SK-N-DZ (cell line): Measurements from ENCODE around the gene ST8SIA1.
A peak's percentile ranks its signal among the peaks of the same experiment; 100 is the strongest.

Source experiments
- DNase-seq: peaks from one replicate; pipeline ENCODE4 v3.0.0-alpha.2; 2015; ENCODE audit warnings: low spot score

ST8SIA1 gene

DNA sequence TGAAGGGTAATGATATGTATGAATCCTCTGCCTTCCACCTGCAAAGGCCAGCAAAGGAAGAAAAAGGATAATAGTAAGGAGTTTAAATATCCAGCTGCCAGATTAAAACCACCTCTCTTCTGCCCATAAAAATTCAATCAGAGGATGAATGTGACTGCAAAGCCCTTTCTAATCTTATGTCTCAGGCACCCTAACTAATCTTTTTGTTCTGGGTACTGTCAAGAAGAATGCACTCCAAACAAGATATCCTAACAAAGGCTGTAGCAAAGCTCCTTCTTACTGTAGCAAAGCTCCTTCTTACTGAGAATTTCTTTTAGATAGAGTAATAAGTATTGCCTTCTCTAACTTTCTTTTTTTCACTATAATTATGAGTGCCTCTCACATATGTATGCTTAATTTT, 91.8 kb downstream of the ST8SIA1 start:
- DNase-seq, result no peak

- no peak for DNase-seq
Observed at GRCh38 chr12:22238211-22238610, 96.3 kb downstream of the ST8SIA1 start.

GRCh38 chr12:22234561-22234960, 99.9 kb downstream of the ST8SIA1 start:
- DNase-seq, result no peak

GRCh38 chr12:22231836-22232235, 102.7 kb downstream of the ST8SIA1 start:
- DNase-seq, result no peak

DNA sequence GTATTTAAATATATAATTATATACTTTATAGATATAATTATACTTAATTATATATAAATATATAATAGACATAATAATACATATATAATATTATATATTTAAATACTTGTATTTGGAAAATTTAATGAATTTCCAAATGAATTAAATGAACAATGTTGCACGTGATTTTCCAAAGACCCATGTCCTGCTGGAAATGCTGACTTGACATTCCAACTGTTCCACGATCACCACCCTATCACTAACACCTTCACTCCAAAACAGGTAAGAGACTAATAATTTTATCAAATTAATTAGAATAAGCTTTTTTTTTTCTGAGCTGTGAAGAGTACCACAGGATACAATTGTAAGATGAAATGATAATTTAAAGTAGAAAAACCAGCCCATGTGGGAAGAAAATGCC, 103.4 kb downstream of the ST8SIA1 start:
- no peak for DNase-seq

DNA sequence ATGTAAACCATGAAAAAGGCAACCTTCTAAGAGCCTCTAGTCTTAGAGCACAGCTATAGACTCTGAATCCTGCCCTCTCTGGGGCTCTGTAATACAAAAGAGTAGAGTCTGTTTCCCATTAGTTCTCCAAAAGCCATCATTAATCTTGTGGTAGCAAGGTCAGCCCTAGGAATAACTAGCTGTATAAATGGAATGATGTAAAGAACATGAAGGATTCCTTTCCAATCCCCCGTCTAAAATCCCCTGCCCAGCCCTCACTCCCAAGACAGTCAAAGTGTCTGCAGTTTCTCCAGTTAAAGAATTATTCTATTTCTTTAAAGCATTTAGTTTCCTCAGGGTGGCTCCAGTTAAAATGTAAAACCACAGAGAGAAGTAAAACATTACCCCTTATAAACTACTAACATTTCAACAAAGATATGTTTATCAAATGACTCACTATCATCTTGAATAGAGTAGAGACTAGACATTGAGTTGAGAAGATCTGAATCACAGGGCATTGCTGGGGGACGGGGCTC, 104.2 kb downstream of the ST8SIA1 start:
- no peak for DNase-seq

DNA sequence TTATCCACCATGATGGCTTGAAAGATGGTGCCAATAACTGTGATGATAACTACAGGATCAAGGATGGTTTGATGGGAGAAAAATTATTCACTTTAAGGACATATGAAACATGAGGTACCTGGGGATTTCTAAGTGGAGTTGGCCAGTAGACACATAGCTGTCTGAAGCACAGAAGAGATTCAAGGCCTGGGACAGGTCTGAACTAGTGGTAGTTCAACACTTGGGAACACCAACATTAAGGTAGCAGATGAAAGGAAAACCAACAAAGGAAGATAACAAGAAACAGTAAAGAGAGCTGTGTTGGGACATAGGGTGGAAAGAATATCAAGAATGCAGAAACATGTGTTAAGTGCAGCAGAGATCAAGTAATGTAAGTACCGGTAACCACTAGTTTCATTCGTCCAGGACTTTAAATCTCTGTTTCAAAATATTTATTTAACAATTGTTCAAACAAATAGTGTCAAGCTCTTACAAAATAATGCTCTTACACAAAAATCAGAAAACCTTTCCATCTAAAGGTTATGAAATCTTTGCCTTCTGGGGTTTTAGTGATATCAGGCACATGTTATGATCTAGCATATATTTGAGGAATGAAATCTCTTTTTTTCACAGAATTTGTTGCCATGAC, 104.7 kb downstream of the ST8SIA1 start:
- no peak for DNase-seq

DNA sequence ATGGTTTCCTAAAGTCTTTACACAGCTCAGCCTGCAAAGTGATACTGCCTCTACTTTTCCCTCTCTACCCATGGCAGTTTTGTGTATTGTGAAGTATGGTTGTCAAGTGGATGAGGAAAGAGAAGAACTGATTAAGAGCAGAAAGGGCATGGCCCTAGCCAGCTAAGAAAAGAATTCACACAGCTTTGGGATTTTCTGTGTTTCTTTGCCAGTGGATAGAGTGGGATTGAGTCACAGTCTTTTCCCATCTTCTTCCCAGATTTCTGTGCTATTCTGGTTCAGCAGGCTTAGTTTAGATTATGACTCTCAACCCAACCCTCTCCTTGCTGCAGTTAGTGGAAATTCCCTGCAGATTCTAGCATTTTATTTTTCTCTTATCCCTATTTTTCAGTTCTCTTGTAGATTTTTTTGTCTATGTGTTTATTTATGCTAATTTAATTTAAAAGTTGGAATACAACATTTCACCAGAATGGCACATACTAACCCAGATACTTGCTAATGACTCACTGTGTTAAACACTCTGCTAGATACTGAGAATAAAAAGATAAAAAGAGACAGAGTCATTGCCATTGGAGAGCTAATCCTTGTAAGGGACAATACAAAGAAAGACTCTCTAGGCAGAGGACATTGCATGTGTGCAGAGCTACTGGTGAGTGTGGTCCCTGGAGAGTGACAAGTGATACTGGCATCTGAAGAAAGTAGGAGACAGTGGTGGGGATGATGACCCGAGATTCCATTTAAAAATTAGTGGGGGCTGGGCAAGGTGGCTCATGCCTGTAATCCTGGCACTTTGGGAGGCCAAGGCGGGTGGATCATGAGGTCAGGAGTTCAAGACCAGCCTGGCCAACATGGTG, 106.3 kb downstream of the ST8SIA1 start:
- DNase-seq, result no peak

DNA sequence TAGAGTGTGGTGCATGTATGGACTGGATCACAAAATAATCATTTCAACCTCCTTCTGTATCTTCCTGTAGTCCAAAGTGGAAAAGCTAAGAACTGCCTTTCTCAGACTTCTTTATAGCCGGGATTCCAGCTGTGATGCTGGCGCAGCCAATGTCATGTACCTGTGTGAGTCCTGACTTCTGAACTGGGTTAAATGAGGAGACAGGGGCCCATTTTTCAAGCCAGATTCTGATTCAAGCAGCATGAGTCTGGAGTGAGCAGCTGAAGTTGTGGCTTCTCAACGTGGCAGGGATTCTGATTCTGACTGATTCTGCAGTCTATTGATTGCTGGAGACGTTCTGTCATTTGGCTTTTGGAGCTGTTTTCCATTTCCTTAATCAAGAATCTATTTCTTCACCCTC, 111.2 kb downstream of the ST8SIA1 start:
- DNase-seq, result no peak

DNA sequence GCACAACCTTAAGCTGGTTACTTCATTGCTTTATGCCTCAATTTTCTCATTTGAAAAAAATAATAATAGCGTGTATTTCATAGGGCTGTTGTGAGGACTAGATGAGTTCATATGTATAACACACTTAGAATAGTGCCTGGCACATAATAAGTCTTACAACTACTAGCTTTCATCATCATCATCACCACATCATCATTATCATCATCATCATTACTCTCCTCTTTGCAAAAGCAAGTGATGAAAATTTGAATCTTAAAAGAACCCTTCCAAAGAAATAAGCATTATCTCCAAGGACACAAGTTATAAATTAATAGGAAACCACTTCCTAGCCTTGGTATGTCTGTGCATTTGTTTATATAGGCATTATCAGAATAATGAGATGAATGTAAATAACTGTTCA, 117.0 kb downstream of the ST8SIA1 start:
- DNase-seq, result no peak

DNA sequence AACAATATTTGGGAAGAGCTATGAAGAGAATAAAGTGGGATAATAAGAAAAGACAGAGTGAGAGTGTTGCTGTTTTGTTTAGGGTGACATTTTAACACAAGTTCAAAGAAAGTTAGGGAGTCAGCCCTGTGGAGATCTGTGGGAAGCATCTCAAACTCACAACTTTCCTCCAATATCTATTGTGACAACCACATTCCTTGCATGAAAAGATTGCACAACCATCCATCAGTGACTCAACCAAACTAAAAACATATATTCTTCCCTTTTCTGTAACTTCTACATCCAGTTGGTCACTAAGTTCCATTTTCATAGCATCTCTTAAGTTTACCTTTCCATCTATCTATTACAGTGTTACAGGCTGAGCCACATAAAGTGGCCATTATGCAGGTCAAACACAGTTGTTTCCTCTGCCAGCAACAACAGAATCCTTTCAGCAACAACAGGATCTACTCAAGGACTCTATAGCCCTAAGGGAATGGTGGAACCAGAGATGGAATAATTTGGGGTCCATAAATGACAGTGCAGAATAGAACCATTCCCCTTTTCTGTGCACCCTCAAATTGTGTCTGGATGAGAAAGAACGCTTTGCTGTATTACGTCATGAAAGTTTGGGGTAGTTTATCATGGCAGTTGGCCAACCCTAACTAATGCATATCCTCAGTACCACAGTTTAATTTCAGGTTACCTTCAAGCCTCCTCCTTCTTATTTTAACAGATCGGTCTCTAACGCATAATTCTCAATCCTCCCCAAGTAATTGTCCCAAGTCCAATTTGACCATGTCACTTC, 118.8 kb downstream of the ST8SIA1 start:
- no peak for DNase-seq

DNA sequence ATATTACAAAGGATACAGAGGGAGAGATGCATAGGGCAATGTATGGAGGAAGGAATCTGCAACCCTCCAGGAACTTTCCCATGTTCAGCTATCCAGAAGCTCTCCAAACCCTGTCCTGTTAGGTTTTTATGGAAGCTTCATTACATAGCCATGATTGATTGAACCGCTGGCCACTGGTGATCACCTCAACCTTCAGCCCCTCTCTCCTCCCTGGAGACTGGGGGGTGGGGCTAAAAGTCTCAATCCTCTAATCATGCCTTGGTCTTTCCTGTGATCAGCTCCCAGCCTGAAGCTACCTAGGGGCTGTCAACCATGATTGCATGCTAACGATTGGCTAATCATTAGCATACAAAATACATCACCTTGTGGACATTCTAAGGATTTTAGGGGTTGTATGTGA, 123.4 kb downstream of the ST8SIA1 start:
- DNase-seq, result no peak

DNA sequence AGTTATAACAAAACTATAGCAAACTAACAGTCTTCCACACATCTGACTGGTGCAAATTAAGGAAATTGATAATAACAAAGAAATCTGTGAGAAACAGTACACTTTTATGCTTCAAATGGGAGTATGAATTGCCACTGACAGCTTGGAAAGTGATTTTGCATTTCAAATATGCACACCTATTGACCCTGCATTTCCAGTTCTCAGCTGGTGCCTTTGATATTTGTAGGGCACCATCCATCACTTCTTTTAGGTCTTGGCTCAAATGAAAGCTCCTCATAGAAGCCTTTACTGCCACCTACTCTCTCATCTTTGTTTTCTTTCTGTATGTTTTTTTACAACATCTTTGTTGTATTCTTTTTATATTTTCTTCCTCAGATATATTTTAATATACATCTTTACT, 125.1 kb downstream of the ST8SIA1 start:
- no peak for DNase-seq

- DNase-seq, result no peak
Observed at GRCh38 chr12:22206111-22206728, 128.3 kb downstream of the ST8SIA1 start.

- DNase-seq, result no peak
Observed at GRCh38 chr12:22204391-22204790, 130.1 kb downstream of the ST8SIA1 start.

- no peak for DNase-seq
Observed at GRCh38 chr12:22202847-22203246, 131.7 kb downstream of the ST8SIA1 start.

DNA sequence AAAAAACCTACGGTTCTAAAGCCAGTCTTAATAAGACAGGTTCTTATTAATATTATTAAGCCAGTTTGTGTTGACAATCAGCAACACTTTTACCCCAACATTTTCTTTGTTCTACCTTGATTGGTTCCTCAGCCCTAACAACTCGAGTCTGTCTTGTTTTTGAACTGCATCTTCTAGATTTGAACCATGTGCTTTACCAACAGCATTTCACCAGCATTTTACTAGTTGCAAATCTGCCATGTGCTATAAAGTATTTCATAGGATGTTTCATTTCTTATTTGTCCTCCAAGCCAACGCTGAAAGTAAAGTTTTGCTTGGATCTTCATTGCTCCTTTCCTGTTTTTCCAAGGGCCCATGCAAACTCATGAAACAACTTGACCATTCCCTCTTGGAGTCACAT, 133.4 kb downstream of the ST8SIA1 start:
- DNase-seq, result no peak

DNA sequence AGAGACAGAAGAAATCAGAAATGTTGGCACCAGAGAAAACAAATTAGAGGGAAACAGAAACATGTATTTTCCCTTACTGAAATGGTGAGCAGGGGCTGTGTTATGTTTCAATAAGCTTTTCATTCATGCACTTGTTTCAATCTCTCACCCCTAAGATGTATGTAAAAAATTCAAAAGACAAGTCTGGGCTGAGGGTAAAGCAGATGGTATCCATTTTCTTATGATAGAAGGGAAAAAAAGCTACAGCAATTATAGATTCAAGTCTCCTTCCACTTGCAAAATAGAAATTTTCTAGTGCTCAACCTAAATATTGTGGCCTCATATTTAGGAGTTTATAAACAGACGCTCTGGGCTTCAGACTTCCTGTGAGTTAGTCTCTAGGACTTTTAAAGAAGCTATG, 138.3 kb downstream of the ST8SIA1 start:
- no peak for DNase-seq

- no peak for DNase-seq
Observed at GRCh38 chr12:22190969-22191368, 143.5 kb downstream of the ST8SIA1 start.

- no peak for DNase-seq
Observed at GRCh38 chr12:22188431-22188830, 146.1 kb downstream of the ST8SIA1 start.

DNA sequence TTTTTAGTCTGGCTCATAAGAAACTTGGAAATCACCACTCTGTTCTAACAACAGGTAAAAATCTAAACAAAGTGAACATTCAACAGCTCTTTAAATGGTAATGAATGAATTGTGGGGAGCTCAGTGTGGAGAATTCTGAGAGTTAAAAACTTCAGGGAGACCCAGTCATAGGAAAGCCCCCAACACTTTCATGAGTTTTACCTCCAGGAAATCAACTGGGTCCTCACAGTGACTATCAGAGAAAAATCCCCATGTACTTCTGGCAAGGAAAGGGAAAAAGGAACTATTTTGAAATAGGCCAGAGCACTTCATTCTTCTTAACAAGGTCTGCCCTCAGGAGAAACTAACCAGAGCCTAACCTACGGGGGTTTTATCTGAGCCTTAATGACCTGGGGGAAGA, 153.8 kb downstream of the ST8SIA1 start:
- DNase-seq, result peak; percentile 45

GRCh38 chr12:22173177-22173576, 161.3 kb downstream of the ST8SIA1 start:
- DNase-seq, result no peak
